Natural killer cell (primary cell): ENCODE data around the gene ANKS3. TPM values are rescaled to one million over a fixed set of nuclear protein-coding genes. Genes with fewer than 3 reads are reported as not detected.

ENCODE experiments used
- ATAC-seq, 3 donors: fragments of 150-1000 bp in 2 of 3; fragments of 200-7000 bp in 1 of 3; cut with Tn5 transposase; 1 replicate in 1 of 3; 2 replicates in 2 of 3; pipeline ENCODE4 v1.10.0; 2021; ENCODE audit warnings: mild to moderate bottlenecking in 2 of 3, moderate library complexity in 2 of 3
- DNase-seq, 2 donors: peaks; one replicate each; pipeline versions ENCODE4 v3.0.0 to v3.0.0-alpha.2; 2013 to 2021; ENCODE audit warnings: mixed read lengths in 1 of 2
- H3K27ac ChIP-seq: one replicate; pipeline ENCODE4 v1.5.1; 2013; ENCODE audit warnings: mild to moderate bottlenecking, low read length
- H3K27me3 ChIP-seq: one replicate; pipeline ENCODE4 v1.6.1; 2013; ENCODE audit warnings: low read length; ENCODE audit not compliant: control insufficient read depth, insufficient read depth
- H3K36me3 ChIP-seq: one replicate; pipeline ENCODE4 v1.6.1; 2013; ENCODE audit warnings: low read length; ENCODE audit not compliant: control insufficient read depth, insufficient read depth
- H3K4me1 ChIP-seq: one replicate; pipeline ENCODE4 v1.6.1; 2013; ENCODE audit warnings: low read length; ENCODE audit not compliant: control insufficient read depth, insufficient read depth
- H3K4me3 ChIP-seq: one replicate; pipeline ENCODE4 v1.5.1; 2013; ENCODE audit warnings: low read length
- H3K9me3 ChIP-seq: one replicate; pipeline ENCODE4 v1.6.1; 2013; ENCODE audit warnings: low read length; ENCODE audit not compliant: control insufficient read depth, insufficient read depth
- H3K27ac Mint-ChIP-seq, 2 donors: one replicate each; pipeline ENCODE4 v1.8.0; 2022; ENCODE audit warnings: mild to moderate bottlenecking in 2 of 2, mixed read lengths in 2 of 2, moderate library complexity in 1 of 2
- H3K27me3 Mint-ChIP-seq, 2 donors: one replicate each; pipeline ENCODE4 v1.8.0; 2022; ENCODE audit warnings: low read depth in 2 of 2, mixed read lengths in 2 of 2
- H3K36me3 Mint-ChIP-seq: one replicate; pipeline ENCODE4 v1.8.0; 2022; ENCODE audit warnings: mixed read lengths
- H3K4me1 Mint-ChIP-seq, 2 donors: one replicate each; pipeline ENCODE4 v1.8.0; 2022; ENCODE audit warnings: mixed read lengths in 2 of 2
- H3K4me3 Mint-ChIP-seq: one replicate; pipeline ENCODE4 v1.8.0; 2022; ENCODE audit warnings: mild to moderate bottlenecking, moderate library complexity, mixed read lengths
- H3K9me3 Mint-ChIP-seq, 2 donors: one replicate each; pipeline ENCODE4 v1.8.0; 2022; ENCODE audit warnings: mixed read lengths in 2 of 2
- CTCF ChIP-seq: fragments of 200-600 bp; IDR thresholded peaks from one replicate; pipeline ENCODE4 v1.8.0; 2022; ENCODE audit warnings: antibody characterized with exemption
- WGBS: methylation state at CpG from one replicate; pipeline ENCODE4 v1.1.7; 2013; ENCODE audit warnings: missing lambda C conversion rate; ENCODE audit not compliant: insufficient coverage; 5-methylcytosine and 5-hydroxymethylcytosine counted together
- intact Hi-C: fragments of 100-400 bp; cut with micrococcal nuclease; formaldehyde crosslinking; loops from one replicate; pipeline ENCODE4 v1.14.2; 2022
- total RNA-seq, 4 donors: library from RNA; stranded (reverse); fragments of 120-200 nt in 1 of 4; gene quantifications; one replicate each; pipeline versions ENCODE4 v1.2.3 to v1.2.4, GENCODE V29; 2013 to 2022

ANKS3 gene
- total RNA-seq, 3 donors from 2014 or later (not counting 1 experiment from before 2014, with no cell fraction given): 19.7 to 20.8 (median 20.5) TPM

- H3K9me3 ChIP-seq: no peaks in the 10 kb centered on the region
- no peaks in the 10 kb centered on the region for H3K27me3 ChIP-seq
- peaks cover 59% of the 10 kb centered on the region for H3K36me3 ChIP-seq
- intact Hi-C loops: no loop called here
- H3K4me1 Mint-ChIP-seq: peaks cover 10 to 18% of the 10 kb centered on the region in 2 donors
- no peak for TF ChIP-seq CTCF
- no peaks in the 10 kb centered on the region for H3K36me3 Mint-ChIP-seq
- H3K27me3 Mint-ChIP-seq: no peaks in the 10 kb centered on the region
- ATAC-seq (no peak), DNase-seq (no peak)
- no peak overlapping the region for H3K27ac Mint-ChIP-seq
- H3K9me3 Mint-ChIP-seq: no peaks in the 10 kb centered on the region
- WGBS: 96% methylated on average over 10 of the region's 10 CpGs
- peaks cover 27% of the 10 kb centered on the region for H3K4me1 ChIP-seq
- no peak overlapping the region for H3K4me3 Mint-ChIP-seq
- H3K27ac ChIP-seq: no peak overlapping the region
- H3K4me3 ChIP-seq: no peak overlapping the region
Observed at GRCh38 chr16:4668313-4668960, 65.6 kb downstream of the ANKS3 start.

GRCh38 chr16:4667203-4667963 lies 66.7 kb downstream of the ANKS3 start:
- H3K36me3 ChIP-seq: peaks cover 53% of the 10 kb centered on the region
- H3K9me3 Mint-ChIP-seq: no peaks in the 10 kb centered on the region
- peaks cover 30% of the 10 kb centered on the region for H3K4me1 ChIP-seq
- no peaks in the 10 kb centered on the region for H3K27me3 Mint-ChIP-seq
- H3K27me3 ChIP-seq: no peaks in the 10 kb centered on the region
- DNase-seq (no peak), ATAC-seq (no peak)
- intact Hi-C loops: no loop called here
- H3K27ac Mint-ChIP-seq: no peak overlapping the region
- H3K27ac ChIP-seq: no peak overlapping the region
- no peak for TF ChIP-seq CTCF
- no peak overlapping the region for H3K4me3 Mint-ChIP-seq
- no peak overlapping the region for H3K4me3 ChIP-seq
- H3K36me3 Mint-ChIP-seq: no peaks in the 10 kb centered on the region
- WGBS: 97% methylated on average over 20 of the region's 20 CpGs
- no peaks in the 10 kb centered on the region for H3K9me3 ChIP-seq
- peaks cover 11 to 20% of the 10 kb centered on the region in 2 donors for H3K4me1 Mint-ChIP-seq

GRCh38 chr16:4666537-4667202 lies 67.4 kb downstream of the ANKS3 start:
- 98% methylated on average over 20 of the region's 20 CpGs for WGBS

More at GRCh38 chr16:4666537-4667202, 67.4 kb downstream of the ANKS3 start:
- Mint-ChIP-seq H3K36me3 (no peaks in the 10 kb centered on the region), H3K27ac (no peak overlapping the region), H3K9me3 (no peaks in the 10 kb centered on the region), H3K27me3 (no peaks in the 10 kb centered on the region), H3K4me1 (peaks cover 11 to 20% of the 10 kb centered on the region in 2 donors), H3K4me3 (no peak overlapping the region)
- TF ChIP-seq CTCF: no peak
- no peak for ATAC-seq
- Histone ChIP-seq H3K4me3 (no peak overlapping the region), H3K27ac (no peak overlapping the region), H3K27me3 (no peaks in the 10 kb centered on the region), H3K36me3 (peaks cover 49% of the 10 kb centered on the region), H3K9me3 (no peaks in the 10 kb centered on the region), H3K4me1 (peaks cover 30% of the 10 kb centered on the region)
- intact Hi-C loops: no loop called here
- no peak for DNase-seq
